Activated CD4-positive, alpha-beta T cell treated with anti-CD3 and anti-CD28 coated beads for 24 hours (primary cell): ENCODE measurements around the gene CCNI.
"Not testable (repeated sequence)": the region's sequence is repeated elsewhere in the genome, so short reads cannot be mapped to it uniquely, and the experiment has no call there.

ENCODE experiments used
- DNase-seq, 2 donors: peaks; one replicate each; pipeline ENCODE4 v3.0.0-alpha.2; 2020; ENCODE audit warnings: low read depth in 2 of 2

The CCNI gene

GRCh38 chr4:77040854-77041725 is 34.7 kb downstream of the CCNI start:
- no peak for DNase-seq

- no peak for DNase-seq
These were observed 35.5 kb downstream of the CCNI start for GRCh38 chr4:77040270-77040669.

GRCh38 chr4:77039796-77040195 is 36.0 kb downstream of the CCNI start:
- no peak for DNase-seq

- no peak for DNase-seq
These were observed 38.1 kb downstream of the CCNI start for GRCh38 chr4:77037736-77038135.

DNA sequence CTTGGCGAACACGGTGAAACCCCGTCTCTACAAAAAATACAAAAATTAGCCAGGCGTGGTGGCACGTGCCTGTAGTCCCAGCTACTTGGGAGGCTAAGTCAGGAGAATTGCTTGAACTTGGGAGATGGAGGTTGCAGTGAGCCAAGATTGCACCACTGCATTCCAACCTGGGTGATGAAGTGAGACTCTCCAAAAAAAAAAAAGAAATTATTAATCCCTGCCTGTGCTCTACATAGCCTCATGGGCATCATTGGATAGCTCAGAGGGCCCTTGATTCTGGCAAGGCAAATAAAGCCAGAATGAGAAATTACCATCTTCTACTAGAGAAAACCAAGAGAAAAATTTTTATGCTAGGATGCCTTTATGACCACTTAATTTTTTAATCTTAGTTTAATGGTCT is 38.6 kb downstream of the CCNI start:
- not testable (repeated sequence) for DNase-seq

GRCh38 chr4:77036206-77036605 is 39.6 kb downstream of the CCNI start:
- DNase-seq, result no peak

GRCh38 chr4:77035153-77035552 is 40.6 kb downstream of the CCNI start:
- no peak for DNase-seq

DNA sequence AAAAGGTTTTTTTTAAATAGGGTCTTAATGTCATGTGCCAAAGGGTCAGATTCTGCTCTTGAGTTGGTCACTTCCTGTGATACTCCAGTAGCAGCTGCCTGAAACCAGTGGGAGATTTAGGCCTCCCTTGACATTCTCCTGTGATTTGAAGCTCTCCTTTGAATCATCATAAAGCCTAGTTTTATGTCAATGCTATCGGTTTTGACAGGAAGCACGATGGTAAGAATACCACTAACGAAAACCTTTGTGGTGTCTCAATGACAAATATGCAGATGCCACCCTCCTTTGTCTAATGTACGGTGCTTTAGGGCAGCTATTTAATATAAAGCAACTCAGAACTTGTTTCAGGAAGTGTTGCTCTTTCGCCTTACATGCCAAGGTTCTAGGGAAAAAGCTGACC is 44.2 kb downstream of the CCNI start:
- DNase-seq, result no peak

DNA sequence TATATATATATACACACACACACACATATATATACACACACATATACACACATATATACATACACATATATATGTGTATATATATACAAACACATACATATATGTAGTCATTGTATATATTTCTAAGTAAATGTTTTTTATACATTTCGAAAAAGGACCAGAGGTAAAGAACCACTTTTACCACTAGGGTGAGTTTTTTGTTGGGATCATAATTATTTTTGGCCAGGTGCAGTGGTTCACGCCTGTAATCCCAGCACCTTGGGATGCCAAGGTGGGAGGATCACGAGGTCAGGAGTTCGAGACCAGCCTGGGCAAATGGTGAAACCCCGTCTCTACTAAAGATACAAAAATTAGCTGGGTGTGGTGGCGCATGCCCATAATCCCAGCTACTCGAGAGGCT is 46.0 kb downstream of the CCNI start:
- not testable (repeated sequence) for DNase-seq

- DNase-seq, result no peak
These were observed 47.5 kb downstream of the CCNI start for GRCh38 chr4:77028246-77028645.

DNA sequence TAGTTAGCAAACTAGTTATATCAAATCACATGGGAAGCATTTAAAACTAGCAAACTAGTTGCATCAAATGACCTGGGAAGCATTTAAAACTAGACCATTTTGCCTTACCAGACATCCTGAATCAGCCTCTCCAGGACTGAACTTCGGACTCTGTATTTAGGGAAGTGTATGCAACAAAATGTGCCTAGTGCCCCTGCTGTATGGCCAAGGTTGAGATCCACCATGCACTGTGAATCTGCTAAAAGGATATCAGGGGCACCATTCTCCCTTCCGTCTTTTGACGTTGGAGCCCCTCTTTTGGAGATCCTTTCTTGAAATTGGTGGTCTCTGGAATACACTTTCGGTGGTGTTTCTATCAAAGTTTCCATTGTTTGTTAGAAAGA is 49.5 kb downstream of the CCNI start:
- DNase-seq, result no peak

DNA sequence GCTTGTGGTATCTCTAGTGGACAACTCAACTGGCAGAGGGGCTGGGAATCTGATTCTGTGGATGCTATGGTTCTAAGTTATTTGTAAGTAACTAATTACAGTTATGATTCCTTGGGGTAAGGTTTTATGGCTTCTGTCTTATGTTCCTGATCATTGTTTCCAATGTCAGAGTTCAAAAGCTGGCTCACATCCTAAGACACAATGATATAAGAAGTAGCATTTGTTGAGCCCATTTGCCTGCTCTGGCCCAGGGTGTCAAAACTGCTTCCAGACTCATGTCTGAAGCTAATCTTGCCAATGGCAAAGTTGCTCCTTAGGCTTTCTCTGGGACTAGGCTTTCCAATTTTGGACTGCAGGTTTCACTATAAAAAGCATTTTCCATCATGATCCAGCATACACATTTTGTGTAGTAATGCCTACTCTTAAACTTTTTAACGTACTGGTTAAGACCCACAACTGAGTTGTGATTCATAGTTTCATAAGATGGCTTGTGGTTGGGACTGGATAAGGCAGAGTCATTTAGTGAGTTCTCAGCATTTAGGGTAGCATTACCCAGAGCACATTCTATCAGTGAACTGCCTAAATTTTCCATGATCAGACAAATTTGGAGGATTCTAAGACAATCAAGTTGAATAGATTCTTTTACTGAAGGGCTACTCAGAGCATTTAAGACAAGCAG is 50.0 kb downstream of the CCNI start:
- no peak for DNase-seq

- DNase-seq, result no peak
These were observed 51.9 kb downstream of the CCNI start for GRCh38 chr4:77023920-77024319.

DNA sequence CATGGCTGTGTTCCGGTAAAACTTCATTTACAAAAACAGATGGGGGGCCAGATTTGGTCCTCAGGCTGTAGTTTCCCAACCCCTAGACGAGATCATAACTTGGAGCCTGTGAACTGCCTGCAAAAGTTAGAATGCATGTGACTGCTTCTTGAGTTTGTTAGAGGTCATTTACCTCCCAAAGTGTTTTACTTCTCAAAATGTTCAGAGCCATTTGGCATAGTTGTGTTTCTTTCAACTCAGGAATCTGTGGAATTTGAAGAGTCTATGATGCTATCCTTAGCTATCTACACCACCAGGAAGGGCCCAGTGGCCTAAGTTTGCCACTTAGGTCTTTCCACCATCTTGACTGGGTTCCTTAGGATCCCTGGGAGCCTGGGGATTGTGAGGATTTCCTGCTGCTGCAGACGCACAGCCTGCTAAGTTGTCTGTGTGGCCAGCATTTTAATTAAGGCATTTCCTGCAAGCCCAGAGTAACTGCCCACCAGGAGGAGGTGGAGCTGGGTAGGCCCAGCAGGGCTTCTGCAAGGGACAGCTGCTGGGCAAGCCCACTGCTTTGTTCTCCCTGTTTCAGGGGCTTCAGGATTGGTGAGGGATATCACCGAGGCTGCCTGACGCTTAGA is 53.1 kb downstream of the CCNI start:
- DNase-seq, result no peak

GRCh38 chr4:77021614-77022089 is 54.1 kb downstream of the CCNI start:
- DNase-seq, result no peak

DNA sequence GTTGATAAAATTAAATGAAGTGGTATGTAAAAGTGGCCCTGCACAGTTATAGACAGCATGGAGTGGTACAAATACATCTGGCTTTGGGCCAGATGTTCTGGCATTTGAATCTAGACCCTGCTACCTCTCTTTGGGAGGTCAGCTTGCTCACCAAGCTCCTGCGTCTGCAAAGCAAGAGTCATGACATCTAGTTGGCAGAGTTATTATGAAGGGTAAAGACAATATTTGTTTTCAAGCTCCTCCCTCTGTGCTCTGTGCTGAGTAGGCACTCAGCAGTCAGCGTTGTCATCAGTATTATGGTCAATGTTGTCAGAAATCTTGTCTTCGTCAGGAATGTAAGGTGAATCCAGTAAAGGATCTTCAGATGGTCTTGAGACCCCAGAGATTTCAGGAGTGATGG is 55.8 kb downstream of the CCNI start:
- no peak for DNase-seq

GRCh38 chr4:77015390-77015789 is 60.4 kb downstream of the CCNI start:
- no peak for DNase-seq

DNA sequence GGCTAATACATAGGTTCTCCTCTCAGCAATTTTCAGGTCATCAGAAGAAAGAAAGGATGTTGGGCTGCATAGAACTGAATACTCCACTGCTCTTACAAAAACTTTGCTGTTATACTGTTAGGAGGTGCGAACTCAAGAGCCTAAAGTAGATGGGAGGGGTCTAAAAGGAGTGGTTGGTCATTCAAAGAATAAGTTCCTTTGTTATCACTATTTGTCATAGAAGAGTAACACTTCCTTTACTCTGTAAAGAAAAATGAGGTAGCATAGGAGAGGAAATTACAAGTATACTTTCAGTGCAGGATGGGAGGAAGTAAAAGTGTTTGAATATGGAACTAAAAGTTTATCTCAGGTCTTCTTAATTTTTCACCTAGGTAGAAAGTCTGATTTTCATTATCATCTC is 61.5 kb downstream of the CCNI start:
- no peak for DNase-seq

DNA sequence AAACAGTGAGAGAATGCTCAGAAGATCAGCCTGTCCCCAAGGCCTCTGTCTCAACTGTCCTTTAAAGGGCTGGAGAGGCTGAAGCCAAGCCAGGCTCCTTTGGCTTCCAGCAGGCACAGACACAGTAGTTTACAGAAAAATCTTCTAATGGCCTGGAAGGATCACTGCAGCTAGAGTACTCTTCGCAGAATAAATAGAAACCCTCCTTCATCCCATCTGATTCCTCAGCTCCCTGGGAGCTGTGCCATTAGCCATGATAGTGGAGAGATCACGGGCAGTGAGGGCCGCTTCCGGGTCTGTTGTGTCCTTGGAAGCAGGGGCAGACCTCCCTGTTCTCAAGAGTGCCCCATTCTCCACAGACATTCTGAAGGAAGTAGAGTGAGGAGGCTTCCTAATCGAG is 63.1 kb downstream of the CCNI start:
- no peak for DNase-seq

DNA sequence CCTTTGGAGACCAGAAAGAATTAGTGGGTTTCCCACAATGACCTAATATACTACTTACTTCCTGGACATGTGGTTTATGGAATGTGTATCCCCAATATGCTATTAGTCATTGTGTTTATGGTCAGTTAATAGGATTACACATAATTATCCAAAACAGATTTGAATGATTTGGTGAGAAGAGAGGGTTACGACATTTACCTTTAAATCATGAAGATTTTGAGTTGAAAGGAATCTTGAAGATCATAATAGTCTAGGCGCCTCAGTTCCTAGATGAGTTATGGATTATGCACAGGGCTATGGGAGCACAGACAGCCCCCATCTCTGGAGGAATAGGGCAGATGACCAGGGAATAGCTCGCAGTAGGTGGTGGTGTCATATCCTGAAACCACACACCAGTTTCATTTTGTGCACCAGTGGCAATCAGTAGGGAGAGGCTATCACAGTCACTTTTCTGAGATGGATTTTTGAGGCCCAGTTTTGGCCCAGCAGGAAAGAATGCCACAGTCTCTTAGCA is 64.9 kb downstream of the CCNI start:
- DNase-seq, result no peak

- DNase-seq, result no peak
These were observed 66.2 kb downstream of the CCNI start for GRCh38 chr4:77009511-77010115.
